Measurements from ENCODE around the gene RPRD2. TPM values are rescaled to one million over a fixed set of nuclear protein-coding genes. Genes with fewer than 3 reads are reported as not detected.

Gene RPRD2
- total and polyA plus RNA-seq, 4 donors, result 5.4 to 9.7 (median 8.0) TPM

- TF ChIP-seq, protein P1, sequence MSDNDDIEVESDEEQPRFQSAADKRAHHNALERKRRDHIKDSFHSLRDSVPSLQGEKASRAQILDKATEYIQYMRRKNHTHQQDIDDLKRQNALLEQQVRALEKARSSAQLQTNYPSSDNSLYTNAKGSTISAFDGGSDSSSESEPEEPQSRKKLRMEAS (IDR thresholded peaks at IDR 0.05), result no peak
- no peak for TF ChIP-seq HNF4A (conservative IDR thresholded peaks at IDR 0.05)
Measured at GRCh38 chr1:150464422-150464826, 100.5 kb downstream of the RPRD2 start (continued).

- Histone ChIP-seq H3K4me3 (ENCODE audit: low read depth in 1 of 3, low read length in 3 of 3) (no peak overlapping the region), H3K9ac (ENCODE audit: low read depth in 1 of 2, low read length in 2 of 2) (no peak overlapping the region), H3K9me3 (ENCODE audit: control insufficient read depth in 4 of 4, low read length in 3 of 4) (no peaks in the 10 kb centered on the region), H3K36me3 (ENCODE audit: control insufficient read depth in 4 of 4, insufficient read depth in 3 of 4, low read depth in 1 of 4, low read length in 3 of 4) (peaks cover 6 to 20% (median 15%) of the 10 kb centered on the region in 4 donors), H3K27me3 (ENCODE audit: control insufficient read depth in 4 of 4, insufficient read depth in 4 of 4, low read length in 3 of 4) (no peaks in the 10 kb centered on the region), H3K27ac (ENCODE audit: low read depth in 1 of 2, low read length in 2 of 2) (peak overlapping the region; percentile 31 to 42), H3K4me1 (ENCODE audit: control insufficient read depth in 4 of 4, insufficient read depth in 4 of 4, low read length in 3 of 4) (peaks cover 2 to 33% (median 24%) of the 10 kb centered on the region in 4 donors)
- DNase-seq (ENCODE audit: low spot score), result no peak
- TF ChIP-seq YY1 (IDR thresholded peaks at IDR 0.05) (no peak), HNF4A (conservative IDR thresholded peaks at IDR 0.05) (peak; percentile 74 to 82), RAD21 (IDR thresholded peaks at IDR 0.05) (peak; percentile 13 to 20), SP1 (IDR thresholded peaks at IDR 0.05) (peak; percentile 51), FOXA2 (IDR thresholded peaks at IDR 0.05) (no peak), ZBTB33 (IDR thresholded peaks at IDR 0.05) (peak; percentile 53), HNF4G (IDR thresholded peaks at IDR 0.05) (peak; percentile 54), FOXA1 (IDR thresholded peaks at IDR 0.05) (no peak), JUND (IDR thresholded peaks at IDR 0.05) (no peak), NR2F2 (IDR thresholded peaks at IDR 0.05) (no peak), EGR1 (IDR thresholded peaks at IDR 0.05; ENCODE audit: low read depth in 2 of 2) (no peak), GABPA (IDR thresholded peaks at IDR 0.05 in 1 of 2, conservative IDR thresholded peaks at IDR 0.05 in 1 of 2) (no peak), CTCF (IDR thresholded peaks at IDR 0.05; ENCODE audit: low read depth, low read length, missing input control) (no peak), RXRA (IDR thresholded peaks at IDR 0.05) (peak; percentile 56 to 67), TAF1 (conservative IDR thresholded peaks at IDR 0.05) (no peak)
- TF ChIP-seq, protein P1 (IDR thresholded peaks at IDR 0.05), result no peak
- TF ChIP-seq, protein P2, sequence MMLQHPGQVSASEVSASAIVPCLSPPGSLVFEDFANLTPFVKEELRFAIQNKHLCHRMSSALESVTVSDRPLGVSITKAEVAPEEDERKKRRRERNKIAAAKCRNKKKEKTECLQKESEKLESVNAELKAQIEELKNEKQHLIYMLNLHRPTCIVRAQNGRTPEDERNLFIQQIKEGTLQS (IDR thresholded peaks at IDR 0.05), result no peak
- TF ChIP-seq, protein P3, sequence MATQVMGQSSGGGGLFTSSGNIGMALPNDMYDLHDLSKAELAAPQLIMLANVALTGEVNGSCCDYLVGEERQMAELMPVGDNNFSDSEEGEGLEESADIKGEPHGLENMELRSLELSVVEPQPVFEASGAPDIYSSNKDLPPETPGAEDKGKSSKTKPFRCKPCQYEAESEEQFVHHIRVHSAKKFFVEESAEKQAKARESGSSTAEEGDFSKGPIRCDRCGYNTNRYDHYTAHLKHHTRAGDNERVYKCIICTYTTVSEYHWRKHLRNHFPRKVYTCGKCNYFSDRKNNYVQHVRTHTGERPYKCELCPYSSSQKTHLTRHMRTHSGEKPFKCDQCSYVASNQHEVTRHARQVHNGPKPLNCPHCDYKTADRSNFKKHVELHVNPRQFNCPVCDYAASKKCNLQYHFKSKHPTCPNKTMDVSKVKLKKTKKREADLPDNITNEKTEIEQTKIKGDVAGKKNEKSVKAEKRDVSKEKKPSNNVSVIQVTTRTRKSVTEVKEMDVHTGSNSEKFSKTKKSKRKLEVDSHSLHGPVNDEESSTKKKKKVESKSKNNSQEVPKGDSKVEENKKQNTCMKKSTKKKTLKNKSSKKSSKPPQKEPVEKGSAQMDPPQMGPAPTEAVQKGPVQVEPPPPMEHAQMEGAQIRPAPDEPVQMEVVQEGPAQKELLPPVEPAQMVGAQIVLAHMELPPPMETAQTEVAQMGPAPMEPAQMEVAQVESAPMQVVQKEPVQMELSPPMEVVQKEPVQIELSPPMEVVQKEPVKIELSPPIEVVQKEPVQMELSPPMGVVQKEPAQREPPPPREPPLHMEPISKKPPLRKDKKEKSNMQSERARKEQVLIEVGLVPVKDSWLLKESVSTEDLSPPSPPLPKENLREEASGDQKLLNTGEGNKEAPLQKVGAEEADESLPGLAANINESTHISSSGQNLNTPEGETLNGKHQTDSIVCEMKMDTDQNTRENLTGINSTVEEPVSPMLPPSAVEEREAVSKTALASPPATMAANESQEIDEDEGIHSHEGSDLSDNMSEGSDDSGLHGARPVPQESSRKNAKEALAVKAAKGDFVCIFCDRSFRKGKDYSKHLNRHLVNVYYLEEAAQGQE (IDR thresholded peaks at IDR 0.05), result no peak
Measured at GRCh38 chr1:150466964-150467363, 103.0 kb downstream of the RPRD2 start.

Measured in liver (tissue), 9 donors.